GM19324 (cell line): ENCODE results near the gene HEYL.

Source experiments
- ATAC-seq: cut with Tn5 transposase; IDR thresholded peaks from one replicate; pipeline ENCODE4 v1.9.1; 2021; ENCODE audit warnings: mild to moderate bottlenecking, moderate library complexity; ENCODE audit not compliant: unreplicated experiment, low FRiP score

Gene HEYL

GRCh38 chr1:39639305-39640130, at the start of gene HEYL:
HEYL (minus strand) TSS chr1:39639643; CDS start chr1:39639625, 18 bp downstream.
- no peak for ATAC-seq

- no peak for ATAC-seq
Measured at GRCh38 chr1:39689214-39689613, 49.8 kb upstream of the HEYL start.

- no peak for ATAC-seq
Measured at GRCh38 chr1:39688706-39689105, 49.3 kb upstream of the HEYL start.

- ATAC-seq: no peak
Measured at GRCh38 chr1:39687243-39687642, 47.8 kb upstream of the HEYL start.

- no peak for ATAC-seq
Measured at GRCh38 chr1:39685071-39685470, 45.6 kb upstream of the HEYL start.

- ATAC-seq: no peak
Measured at GRCh38 chr1:39684313-39684664, 44.8 kb upstream of the HEYL start.

- ATAC-seq: no peak
Measured at GRCh38 chr1:39683591-39684312, 44.3 kb upstream of the HEYL start.

GRCh38 chr1:39681999-39682398, 42.6 kb upstream of the HEYL start:
- no peak for ATAC-seq

- no peak for ATAC-seq
Measured at GRCh38 chr1:39681294-39681693, 41.9 kb upstream of the HEYL start.

- ATAC-seq: no peak
Measured at GRCh38 chr1:39680751-39681150, 41.3 kb upstream of the HEYL start.

- ATAC-seq: no peak
Measured at GRCh38 chr1:39679821-39680220, 40.4 kb upstream of the HEYL start.

- no peak for ATAC-seq
Measured at GRCh38 chr1:39678889-39679288, 39.4 kb upstream of the HEYL start.

- no peak for ATAC-seq
Measured at GRCh38 chr1:39677645-39678044, 38.2 kb upstream of the HEYL start.

GRCh38 chr1:39676948-39677548, 37.6 kb upstream of the HEYL start:
- ATAC-seq: no peak

- ATAC-seq: no peak
Measured at GRCh38 chr1:39675220-39675619, 35.8 kb upstream of the HEYL start.

GRCh38 chr1:39673215-39673614, 33.8 kb upstream of the HEYL start:
- no peak for ATAC-seq

GRCh38 chr1:39672551-39672947, 33.1 kb upstream of the HEYL start:
- no peak for ATAC-seq

- ATAC-seq: no peak
Measured at GRCh38 chr1:39671793-39672550, 32.5 kb upstream of the HEYL start, which contains the start of gene NT5C1A. NT5C1A (minus strand) TSS chr1:39672107; CDS start chr1:39672038, 69 bp downstream.

GRCh38 chr1:39671433-39671792, 32.0 kb upstream of the HEYL start:
- no peak for ATAC-seq

GRCh38 chr1:39670689-39671088, 31.2 kb upstream of the HEYL start:
- no peak for ATAC-seq

GRCh38 chr1:39668894-39669293, 29.5 kb upstream of the HEYL start:
- no peak for ATAC-seq
